Stimulated activated effector memory CD8-positive, alpha-beta T cell treated with anti-CD3 and anti-CD28 coated beads, Interleukin-12 subunit alpha, Interleukin-12 subunit beta, amount 100 ng/mL, for 72 hours (primary cell): ENCODE data around the gene RNF182.
"Not testable (repeated sequence)": the region's sequence is repeated elsewhere in the genome, so short reads cannot be mapped to it uniquely, and the experiment has no call there.

Experiments
- ATAC-seq: fragments of 150-1000 bp; cut with Tn5 transposase; 2 replicates; pipeline ENCODE4 v1.10.0; 2021
- DNase-seq, 2 donors: peaks; one replicate each; pipeline ENCODE4 v3.0.0; 2021 to 2022; ENCODE audit warnings: low spot score in 2 of 2
- H3K27ac Mint-ChIP-seq: one replicate; pipeline ENCODE4 v1.8.0; 2022; ENCODE audit warnings: mild to moderate bottlenecking, mixed read lengths
- H3K36me3 Mint-ChIP-seq: one replicate; pipeline ENCODE4 v1.8.0; 2022; ENCODE audit warnings: mild to moderate bottlenecking, mixed read lengths
- H3K4me1 Mint-ChIP-seq: one replicate; pipeline ENCODE4 v1.8.0; 2022; ENCODE audit warnings: mixed read lengths
- H3K4me3 Mint-ChIP-seq: one replicate; pipeline ENCODE4 v1.8.0; 2022; ENCODE audit warnings: mild to moderate bottlenecking, mixed read lengths
- H3K9me3 Mint-ChIP-seq: one replicate; pipeline ENCODE4 v1.8.0; 2022; ENCODE audit warnings: mixed read lengths

RNF182 gene

DNA sequence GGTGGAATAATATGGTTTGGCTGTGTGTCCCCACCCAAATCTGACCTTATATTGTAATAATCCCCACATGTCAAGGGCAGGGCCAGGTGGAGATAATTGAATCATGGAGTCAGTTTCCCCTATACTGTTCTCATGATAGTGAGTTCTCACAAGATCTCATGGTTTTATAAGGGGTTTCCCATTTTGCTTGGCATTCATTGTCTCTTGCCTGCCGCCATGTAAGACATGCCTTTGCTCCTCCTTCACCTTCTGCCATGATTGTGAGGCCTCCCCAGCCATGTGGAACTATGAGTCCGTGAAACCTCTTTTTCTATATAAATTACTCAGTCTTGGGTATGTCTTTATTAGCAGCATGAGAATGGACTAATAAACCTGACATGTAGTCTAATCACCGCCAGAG, 48.7 kb downstream of the RNF182 start:
- H3K4me1 Mint-ChIP-seq, H3K36me3 Mint-ChIP-seq, DNase-seq, ATAC-seq, H3K4me3 Mint-ChIP-seq, H3K27ac Mint-ChIP-seq: not testable (repeated sequence)
- peaks cover 13% of the 10 kb centered on the region for H3K9me3 Mint-ChIP-seq

GRCh38 chr6:13978102-13978640, 53.4 kb downstream of the RNF182 start:
- DNase-seq (no peak), ATAC-seq (no peak)
- H3K36me3 Mint-ChIP-seq, result no peaks in the 10 kb centered on the region
- peaks cover 5% of the 10 kb centered on the region for H3K9me3 Mint-ChIP-seq
- no peak overlapping the region for H3K27ac Mint-ChIP-seq
- H3K4me3 Mint-ChIP-seq, result no peak overlapping the region
- H3K4me1 Mint-ChIP-seq, result no peaks in the 10 kb centered on the region

DNA sequence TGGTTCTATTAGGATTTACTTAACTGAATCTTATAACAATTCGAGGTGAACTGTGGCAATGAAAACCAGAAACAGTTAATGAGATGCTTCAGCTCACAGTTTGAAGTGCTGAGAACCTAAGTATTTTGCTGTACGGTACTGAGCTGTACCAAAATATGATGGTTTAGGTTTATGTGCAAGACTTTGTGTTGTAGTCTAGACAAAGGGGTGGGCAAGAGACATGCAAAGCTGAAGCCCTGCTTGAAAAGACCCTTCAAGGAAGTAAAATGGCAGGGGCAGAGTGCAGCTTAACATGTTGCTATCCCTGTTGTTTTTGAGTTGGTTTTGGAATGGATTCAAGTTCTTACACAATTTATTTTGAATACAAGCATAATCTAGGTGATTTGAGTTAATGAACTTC, 54.0 kb downstream of the RNF182 start:
- Mint-ChIP-seq H3K27ac (no peak overlapping the region), H3K4me1 (no peaks in the 10 kb centered on the region), H3K36me3 (no peaks in the 10 kb centered on the region), H3K9me3 (no peaks in the 10 kb centered on the region), H3K4me3 (no peak overlapping the region)
- ATAC-seq (no peak), DNase-seq (no peak)

GRCh38 chr6:13979284-13980171, 54.8 kb downstream of the RNF182 start:
- ATAC-seq (no peak), DNase-seq (no peak)
- Mint-ChIP-seq H3K9me3 (no peaks in the 10 kb centered on the region), H3K4me3 (no peak overlapping the region), H3K36me3 (no peaks in the 10 kb centered on the region), H3K4me1 (no peaks in the 10 kb centered on the region), H3K27ac (no peak overlapping the region)

GRCh38 chr6:13980534-13980933, 55.8 kb downstream of the RNF182 start:
- H3K4me1 Mint-ChIP-seq, result no peaks in the 10 kb centered on the region
- no peak overlapping the region for H3K4me3 Mint-ChIP-seq
- no peak for ATAC-seq
- H3K9me3 Mint-ChIP-seq, result no peaks in the 10 kb centered on the region
- DNase-seq, result no peak
- no peak overlapping the region for H3K27ac Mint-ChIP-seq
- no peaks in the 10 kb centered on the region for H3K36me3 Mint-ChIP-seq

DNA sequence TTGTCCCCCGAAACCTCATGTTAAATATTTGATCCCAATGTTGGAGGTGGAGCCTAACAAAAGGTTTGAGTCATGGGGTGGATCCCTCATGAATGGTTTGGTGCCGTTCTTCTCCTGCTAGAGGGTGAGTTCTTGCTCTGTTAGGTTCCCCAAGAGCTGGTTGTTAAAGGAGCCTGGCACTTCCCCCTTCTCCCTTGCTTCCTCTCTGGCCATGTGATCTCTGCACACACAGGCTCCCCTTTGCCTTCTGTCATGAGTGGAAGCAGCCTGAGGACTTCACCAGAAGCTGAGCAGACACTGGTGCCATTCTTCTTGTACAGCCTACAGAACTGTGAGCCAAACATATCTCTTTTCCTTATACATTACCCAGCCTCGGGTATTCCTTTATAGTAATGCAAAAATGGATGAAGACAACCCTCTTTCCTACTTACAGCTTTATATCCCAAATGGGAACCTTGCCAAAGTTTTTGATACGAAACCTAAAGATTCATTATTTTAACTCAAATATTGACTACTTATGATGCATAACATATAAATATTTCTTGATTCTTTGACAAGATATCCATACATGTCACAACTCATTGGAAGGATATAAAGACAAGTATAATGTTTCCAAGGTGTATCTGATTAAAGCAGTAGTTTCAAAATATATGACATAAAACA, 61.0 kb downstream of the RNF182 start:
- Mint-ChIP-seq H3K36me3 (no peaks in the 10 kb centered on the region), H3K9me3 (no peaks in the 10 kb centered on the region), H3K4me1 (no peaks in the 10 kb centered on the region), H3K27ac (no peak overlapping the region), H3K4me3 (no peak overlapping the region)
- DNase-seq (no peak), ATAC-seq (no peak)

DNA sequence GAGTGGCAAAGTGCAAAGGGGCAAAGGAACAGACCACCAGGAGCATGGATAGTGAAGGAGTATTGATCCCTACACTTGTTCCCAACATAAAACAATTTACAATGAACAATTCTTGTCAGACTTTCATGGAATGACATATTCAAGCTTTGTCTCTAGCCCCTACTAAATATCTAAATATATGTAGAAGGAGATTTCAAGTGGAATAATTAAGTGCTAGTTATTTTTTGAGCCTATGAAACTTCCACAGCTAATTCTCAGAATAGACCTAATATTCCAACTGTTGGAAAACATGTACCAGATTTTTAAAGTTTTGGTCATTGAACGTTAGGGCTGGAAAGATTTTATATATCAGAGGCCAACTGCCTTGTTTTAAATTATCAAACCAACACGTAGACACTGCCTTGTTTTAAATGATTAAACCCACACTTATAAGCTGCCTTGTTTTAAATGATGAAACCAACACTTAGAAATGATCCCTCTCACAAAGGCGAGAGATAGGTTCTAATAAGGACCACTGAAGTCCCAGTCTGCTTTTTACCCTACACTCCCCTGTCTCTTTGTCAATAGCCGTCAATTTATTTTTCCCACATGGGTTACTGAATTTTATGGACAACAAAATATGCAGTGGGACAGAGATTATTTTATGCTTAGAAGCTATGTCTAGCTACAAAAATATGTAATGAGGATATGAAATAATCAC, 62.1 kb downstream of the RNF182 start:
- DNase-seq (no peak), ATAC-seq (no peak)
- H3K9me3 Mint-ChIP-seq, result no peaks in the 10 kb centered on the region
- no peak overlapping the region for H3K4me3 Mint-ChIP-seq
- no peaks in the 10 kb centered on the region for H3K4me1 Mint-ChIP-seq
- no peak overlapping the region for H3K27ac Mint-ChIP-seq
- H3K36me3 Mint-ChIP-seq, result no peaks in the 10 kb centered on the region

DNA sequence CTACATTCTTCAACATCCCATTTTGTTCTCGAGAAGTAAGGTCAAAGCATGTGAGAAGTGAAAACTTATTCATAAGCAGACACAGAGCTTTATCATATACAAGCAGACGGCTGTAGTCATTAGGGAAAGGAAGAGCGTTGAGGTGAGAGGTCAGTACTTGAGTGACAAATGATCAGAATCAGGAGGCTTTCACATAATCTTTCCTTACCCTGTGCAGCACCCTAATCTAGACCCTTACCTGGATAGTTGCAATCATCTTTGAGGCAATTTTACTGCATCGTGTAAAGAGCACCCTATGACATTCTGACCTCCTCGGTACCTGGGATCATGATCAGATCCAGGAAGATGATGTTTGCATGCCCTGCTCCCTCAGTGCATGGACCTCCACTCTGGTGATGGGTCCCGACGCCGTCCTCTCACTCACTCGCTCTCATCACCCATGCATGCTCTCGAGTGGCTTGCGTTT, 62.7 kb downstream of the RNF182 start:
- H3K4me1 Mint-ChIP-seq, result no peaks in the 10 kb centered on the region
- H3K4me3 Mint-ChIP-seq, result no peak overlapping the region
- DNase-seq (no peak), ATAC-seq (no peak)
- H3K36me3 Mint-ChIP-seq, result no peaks in the 10 kb centered on the region
- H3K27ac Mint-ChIP-seq, result no peak overlapping the region
- no peaks in the 10 kb centered on the region for H3K9me3 Mint-ChIP-seq

DNA sequence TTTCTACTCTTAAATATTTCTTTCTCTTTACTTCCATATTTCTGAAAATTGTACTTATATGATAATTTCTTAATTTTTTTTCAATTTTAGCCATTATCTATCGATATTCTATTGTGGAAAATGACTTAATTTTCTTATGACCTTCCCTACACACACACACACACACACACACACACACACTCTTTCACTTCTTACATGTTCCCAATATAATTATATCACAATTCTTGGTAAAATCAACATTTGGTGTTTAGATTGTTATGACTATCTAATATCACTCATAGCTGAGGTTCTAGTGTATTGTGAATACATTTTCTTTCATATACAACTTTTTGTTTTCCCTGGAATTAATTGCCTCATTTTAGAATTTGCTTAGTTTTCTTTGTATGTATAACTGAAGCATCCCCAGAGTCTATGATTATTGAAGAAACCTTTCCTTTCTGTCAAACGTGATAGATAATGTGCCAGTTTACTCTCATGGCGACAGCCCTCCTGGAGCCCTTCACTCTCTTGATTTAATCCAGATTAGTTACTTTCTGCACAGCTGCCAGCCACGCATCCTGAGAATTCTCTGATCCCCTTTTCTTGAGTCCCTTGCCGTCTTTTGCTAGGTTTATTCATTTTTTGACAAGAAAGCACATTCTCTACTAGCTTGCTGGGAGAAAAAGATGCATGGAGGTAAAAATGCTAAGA, 63.4 kb downstream of the RNF182 start:
- no peaks in the 10 kb centered on the region for H3K4me1 Mint-ChIP-seq
- ATAC-seq, result no peak
- H3K27ac Mint-ChIP-seq, result no peak overlapping the region
- no peaks in the 10 kb centered on the region for H3K36me3 Mint-ChIP-seq
- H3K9me3 Mint-ChIP-seq, result no peaks in the 10 kb centered on the region
- no peak for DNase-seq
- H3K4me3 Mint-ChIP-seq, result no peak overlapping the region

GRCh38 chr6:13988908-13989307, 64.2 kb downstream of the RNF182 start:
- H3K27ac Mint-ChIP-seq, result no peak overlapping the region
- no peak for ATAC-seq
- no peaks in the 10 kb centered on the region for H3K36me3 Mint-ChIP-seq
- no peak overlapping the region for H3K4me3 Mint-ChIP-seq
- no peak for DNase-seq
- no peaks in the 10 kb centered on the region for H3K4me1 Mint-ChIP-seq
- no peaks in the 10 kb centered on the region for H3K9me3 Mint-ChIP-seq

DNA sequence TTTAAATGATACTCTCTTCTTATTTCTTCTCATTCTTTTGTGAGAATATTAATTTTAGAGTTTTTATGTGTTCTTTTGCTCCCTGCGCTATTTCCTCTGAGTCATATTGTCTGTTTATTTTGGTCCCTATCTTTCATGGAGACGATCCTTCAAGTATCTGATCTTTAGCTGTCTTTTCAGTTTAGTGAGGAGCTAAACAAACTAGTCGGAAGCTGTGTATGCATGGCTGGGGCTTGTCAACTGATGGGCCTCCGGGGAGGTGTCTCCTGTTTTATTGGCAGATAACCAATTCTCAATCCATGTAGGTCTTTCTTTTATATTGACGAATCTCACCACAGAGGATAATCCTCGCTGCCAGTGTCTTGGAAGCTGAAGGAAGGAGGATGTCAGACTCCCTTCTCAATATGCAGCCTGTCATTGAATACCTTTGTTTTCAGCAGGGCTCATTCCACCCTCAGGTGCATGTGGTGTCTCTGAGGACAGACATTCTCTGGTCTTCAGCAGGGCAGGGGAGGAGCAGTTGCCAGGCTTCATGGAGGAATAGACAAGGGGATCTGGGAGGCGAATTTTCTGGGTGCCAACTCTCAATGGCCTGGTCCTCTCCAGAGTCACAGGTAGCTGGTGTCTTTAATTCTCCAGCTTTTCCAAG, 64.9 kb downstream of the RNF182 start:
- Mint-ChIP-seq H3K4me1 (no peaks in the 10 kb centered on the region), H3K9me3 (no peaks in the 10 kb centered on the region)
- ATAC-seq, result no peak

DNA sequence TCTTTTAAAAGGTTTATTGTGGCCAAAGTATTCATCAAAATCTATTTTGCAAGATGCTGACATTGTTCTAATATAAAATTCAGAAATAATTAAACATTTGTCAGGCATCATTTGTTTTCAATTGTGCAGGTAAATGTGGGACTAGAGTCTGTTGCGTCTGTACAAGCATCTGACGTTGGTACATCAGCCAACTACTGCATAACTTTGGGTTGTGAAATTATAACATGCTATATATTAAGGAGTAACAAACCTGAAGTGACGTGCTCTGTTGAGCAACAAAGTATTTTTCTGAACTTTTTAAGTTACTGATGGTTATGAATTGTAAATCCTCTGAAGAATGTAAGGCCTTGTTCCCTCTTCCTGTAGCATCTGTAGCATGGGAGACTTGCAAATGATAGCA, 66.0 kb downstream of the RNF182 start:
- Mint-ChIP-seq H3K4me3 (no peak overlapping the region), H3K9me3 (no peaks in the 10 kb centered on the region), H3K36me3 (no peaks in the 10 kb centered on the region), H3K4me1 (no peaks in the 10 kb centered on the region), H3K27ac (no peak overlapping the region)
- no peak for ATAC-seq
- DNase-seq, result no peak

More for the DNA sequence above, 64.9 kb downstream of the RNF182 start:
- H3K4me3 Mint-ChIP-seq, result no peak overlapping the region
- H3K36me3 Mint-ChIP-seq, result no peaks in the 10 kb centered on the region
- H3K27ac Mint-ChIP-seq, result no peak overlapping the region
- DNase-seq, result no peak

- ATAC-seq (no peak), DNase-seq (no peak)
- Mint-ChIP-seq H3K27ac (no peak overlapping the region), H3K9me3 (no peaks in the 10 kb centered on the region), H3K4me3 (no peak overlapping the region), H3K4me1 (no peaks in the 10 kb centered on the region), H3K36me3 (no peaks in the 10 kb centered on the region)
Observed at GRCh38 chr6:13991393-13991792, 66.6 kb downstream of the RNF182 start.

DNA sequence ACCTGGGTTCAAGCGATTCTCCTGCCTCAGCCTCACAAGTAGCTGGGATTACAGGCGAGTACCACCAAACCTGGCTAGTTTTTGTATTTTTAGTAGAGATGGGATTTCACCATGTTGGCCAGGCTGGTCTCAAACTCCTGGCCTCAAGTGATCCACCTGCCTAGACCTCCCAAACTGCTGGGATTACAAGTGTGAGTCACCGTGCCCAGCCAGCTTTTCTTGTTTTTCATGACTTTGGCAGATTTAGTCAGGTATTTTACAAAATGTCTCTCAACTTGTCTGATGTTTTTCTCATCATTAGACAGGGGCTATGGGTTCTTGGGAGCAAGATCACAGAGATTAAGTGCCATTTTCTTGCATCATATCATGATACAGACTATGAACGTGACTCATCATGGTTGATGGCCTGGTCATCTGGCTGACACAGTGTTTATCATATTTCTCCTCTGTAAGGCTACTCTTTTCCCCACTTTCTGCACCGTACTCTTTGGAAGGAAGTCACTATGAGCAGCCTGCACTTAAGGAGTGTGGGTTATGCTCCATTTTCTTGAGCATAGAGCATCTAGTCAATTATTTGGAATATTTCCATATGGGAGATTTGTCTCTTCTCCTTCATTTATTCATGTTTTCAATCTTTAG, 67.8 kb downstream of the RNF182 start:
- no peaks in the 10 kb centered on the region for H3K36me3 Mint-ChIP-seq
- no peak overlapping the region for H3K4me3 Mint-ChIP-seq
- DNase-seq (no peak), ATAC-seq (no peak)
- no peak overlapping the region for H3K27ac Mint-ChIP-seq
- no peaks in the 10 kb centered on the region for H3K4me1 Mint-ChIP-seq
- no peaks in the 10 kb centered on the region for H3K9me3 Mint-ChIP-seq
